ENCODE measurements around the gene WDR72. TPM values are rescaled to one million over a fixed set of nuclear protein-coding genes. Genes with fewer than 3 reads are reported as not detected.

The WDR72 gene
- total RNA-seq, 2 experiments from 2014 or later: not detected

GRCh38 chr15:53539878-53540277 is 219.6 kb downstream of the WDR72 start:
- Mint-ChIP-seq H3K4me1 (ENCODE audit: low read depth) (no peaks in the 10 kb centered on the region), H3K9me3 (peaks cover 5% of the 10 kb centered on the region), H3K4me3 (no peak overlapping the region), H3K36me3 (ENCODE audit: low read depth) (no peaks in the 10 kb centered on the region), H3K27me3 (ENCODE audit: low read depth) (no peaks in the 10 kb centered on the region), H3K27ac (no peak overlapping the region)
- CTCF ChIA-PET: no interaction called here
- intact Hi-C loops (cut with micrococcal nuclease): no loop called here
- DNase-seq: no peak

- no peak for DNase-seq
- Mint-ChIP-seq H3K27me3 (ENCODE audit: low read depth) (peaks cover 2% of the 10 kb centered on the region), H3K4me1 (ENCODE audit: low read depth) (no peaks in the 10 kb centered on the region), H3K9me3 (no peaks in the 10 kb centered on the region), H3K27ac (no peak overlapping the region), H3K36me3 (ENCODE audit: low read depth) (no peaks in the 10 kb centered on the region), H3K4me3 (no peak overlapping the region)
- intact Hi-C loops (cut with micrococcal nuclease): no loop called here
- CTCF ChIA-PET: no interaction called here
Observed at GRCh38 chr15:53536479-53537120, 222.9 kb downstream of the WDR72 start.

DNA sequence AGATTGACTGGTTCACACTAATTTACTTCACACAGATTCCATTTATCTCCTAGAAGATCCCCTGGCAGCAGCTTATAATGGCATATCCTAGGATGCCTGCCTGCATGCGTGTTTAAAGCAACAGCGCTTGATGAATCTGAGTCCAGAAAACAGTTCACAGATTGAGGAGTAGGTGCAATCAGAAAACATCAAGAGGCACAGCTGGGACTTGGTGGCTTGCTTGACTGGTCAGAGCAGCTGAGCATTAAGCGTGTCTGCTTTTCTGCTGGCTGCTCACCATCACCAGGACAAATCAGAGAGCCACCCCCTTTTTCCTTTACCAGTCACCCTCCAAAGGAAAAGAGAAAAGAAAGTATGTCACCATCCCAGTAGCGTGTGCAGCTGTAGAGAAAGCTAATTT is 223.6 kb downstream of the WDR72 start:
- Mint-ChIP-seq H3K4me3 (no peak overlapping the region), H3K36me3 (ENCODE audit: low read depth) (no peaks in the 10 kb centered on the region), H3K4me1 (ENCODE audit: low read depth) (no peaks in the 10 kb centered on the region), H3K9me3 (no peaks in the 10 kb centered on the region), H3K27ac (no peak overlapping the region), H3K27me3 (ENCODE audit: low read depth) (peaks cover 2% of the 10 kb centered on the region)
- intact Hi-C loops (cut with micrococcal nuclease): no loop called here
- DNase-seq: no peak
- CTCF ChIA-PET: no interaction called here

- H3K27ac Mint-ChIP-seq: no peak overlapping the region
- no peaks in the 10 kb centered on the region for H3K36me3 Mint-ChIP-seq (ENCODE audit: low read depth)
- peaks cover 2% of the 10 kb centered on the region for H3K27me3 Mint-ChIP-seq (ENCODE audit: low read depth)
- intact Hi-C loops (cut with micrococcal nuclease): no loop called here
- DNase-seq: no peak
- no peaks in the 10 kb centered on the region for H3K4me1 Mint-ChIP-seq (ENCODE audit: low read depth)
- H3K4me3 Mint-ChIP-seq: no peak overlapping the region
- CTCF ChIA-PET: no interaction called here
- H3K9me3 Mint-ChIP-seq: no peaks in the 10 kb centered on the region
Observed at GRCh38 chr15:53534105-53534839, 225.2 kb downstream of the WDR72 start.

GRCh38 chr15:53530761-53531160 is 228.7 kb downstream of the WDR72 start:
- Mint-ChIP-seq H3K27ac (no peak overlapping the region), H3K27me3 (ENCODE audit: low read depth) (peaks cover 2% of the 10 kb centered on the region), H3K4me1 (ENCODE audit: low read depth) (no peaks in the 10 kb centered on the region), H3K9me3 (no peaks in the 10 kb centered on the region), H3K4me3 (no peak overlapping the region), H3K36me3 (ENCODE audit: low read depth) (no peaks in the 10 kb centered on the region)
- DNase-seq: no peak
- intact Hi-C loops (cut with micrococcal nuclease): no loop called here
- CTCF ChIA-PET: interaction anchor here (0.6 to 0.8 kb wide), 2 partner anchors 177 to 458 kb away, joined by 3 read pairs; no protein-coding TSS in a partner anchor

DNA sequence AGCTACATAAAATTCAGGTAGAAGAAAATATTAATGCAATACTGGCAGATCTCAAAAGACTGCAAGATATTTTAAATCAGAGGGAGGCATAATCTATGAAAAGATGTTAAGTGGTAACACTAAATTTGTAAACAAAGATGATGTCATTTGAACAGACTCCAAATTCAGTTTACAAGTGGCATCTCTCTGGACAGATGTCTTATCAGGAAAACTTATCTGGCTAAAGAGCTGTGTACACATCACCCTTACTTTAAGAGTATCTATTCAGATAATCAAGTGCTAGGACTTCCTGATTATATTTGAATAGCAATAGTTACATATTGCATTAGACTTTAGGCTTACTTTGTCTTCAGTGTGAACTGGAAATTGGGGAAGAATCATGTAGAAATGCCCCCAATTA is 231.5 kb downstream of the WDR72 start:
- DNase-seq: no peak
- CTCF ChIA-PET: no interaction called here
- intact Hi-C loops (cut with micrococcal nuclease): no loop called here
- Mint-ChIP-seq H3K4me1 (ENCODE audit: low read depth) (no peaks in the 10 kb centered on the region), H3K36me3 (ENCODE audit: low read depth) (no peaks in the 10 kb centered on the region), H3K27me3 (ENCODE audit: low read depth) (no peaks in the 10 kb centered on the region), H3K9me3 (no peaks in the 10 kb centered on the region), H3K4me3 (no peak overlapping the region), H3K27ac (no peak overlapping the region)

DNA sequence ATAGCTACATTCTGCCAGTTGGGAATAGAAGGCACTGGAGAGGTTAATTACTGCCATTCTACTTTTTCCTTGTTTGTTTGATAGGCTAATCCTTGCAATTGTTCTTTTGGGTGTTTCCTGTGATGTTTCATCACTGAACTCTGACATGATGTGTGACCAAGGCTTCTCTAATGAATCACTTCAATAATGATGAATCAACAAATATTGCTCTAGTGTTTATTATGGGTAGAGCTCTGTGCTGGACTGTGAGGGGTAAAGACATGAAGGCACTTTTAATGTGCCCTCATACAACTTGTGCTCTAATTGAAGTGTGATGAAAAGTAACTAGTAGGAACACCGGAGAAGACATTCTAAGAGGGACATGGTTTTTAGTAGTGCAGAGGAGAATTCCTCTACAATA is 233.6 kb downstream of the WDR72 start:
- Mint-ChIP-seq H3K9me3 (no peaks in the 10 kb centered on the region), H3K36me3 (ENCODE audit: low read depth) (no peaks in the 10 kb centered on the region), H3K27ac (no peak overlapping the region), H3K4me1 (ENCODE audit: low read depth) (no peaks in the 10 kb centered on the region), H3K4me3 (no peak overlapping the region), H3K27me3 (ENCODE audit: low read depth) (no peaks in the 10 kb centered on the region)
- no peak for DNase-seq
- CTCF ChIA-PET: no interaction called here
- intact Hi-C loops (cut with micrococcal nuclease): no loop called here

- H3K4me1 Mint-ChIP-seq (ENCODE audit: low read depth): no peaks in the 10 kb centered on the region
- H3K9me3 Mint-ChIP-seq: no peaks in the 10 kb centered on the region
- no peaks in the 10 kb centered on the region for H3K36me3 Mint-ChIP-seq (ENCODE audit: low read depth)
- intact Hi-C loops (cut with micrococcal nuclease): no loop called here
- no peak overlapping the region for H3K4me3 Mint-ChIP-seq
- H3K27ac Mint-ChIP-seq: no peak overlapping the region
- CTCF ChIA-PET: no interaction called here
- no peaks in the 10 kb centered on the region for H3K27me3 Mint-ChIP-seq (ENCODE audit: low read depth)
- no peak for DNase-seq
Observed at GRCh38 chr15:53522991-53523390, 236.5 kb downstream of the WDR72 start.

DNA sequence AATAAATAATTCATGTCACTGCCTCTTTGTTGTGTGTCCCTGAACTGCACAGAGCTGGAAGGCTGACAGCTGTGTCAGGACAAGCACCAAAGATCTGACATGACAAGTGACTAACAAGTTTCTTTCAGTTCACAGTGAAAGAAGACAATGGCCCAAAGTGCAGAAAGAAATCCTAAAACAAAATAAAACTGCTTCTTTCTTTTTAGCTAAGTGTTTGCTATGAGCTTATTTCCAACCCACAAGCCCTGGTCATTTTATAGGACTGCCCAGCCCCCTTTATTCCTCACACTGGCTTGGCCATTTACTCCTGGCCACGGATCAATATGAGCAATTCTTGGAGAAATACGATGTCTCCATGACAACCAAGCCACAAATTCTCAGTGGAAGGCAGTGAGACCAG is 238.5 kb downstream of the WDR72 start:
- CTCF ChIA-PET: no interaction called here
- H3K27ac Mint-ChIP-seq: no peak overlapping the region

GRCh38 chr15:53513431-53513830 is 246.0 kb downstream of the WDR72 start:
- H3K36me3 Mint-ChIP-seq (ENCODE audit: low read depth): no peaks in the 10 kb centered on the region
- H3K9me3 Mint-ChIP-seq: peaks cover under 1% of the 10 kb centered on the region
- CTCF ChIA-PET: no interaction called here
- no peaks in the 10 kb centered on the region for H3K4me1 Mint-ChIP-seq (ENCODE audit: low read depth)
- H3K27ac Mint-ChIP-seq: no peak overlapping the region
- peaks cover 3% of the 10 kb centered on the region for H3K27me3 Mint-ChIP-seq (ENCODE audit: low read depth)
- DNase-seq: no peak
- intact Hi-C loops (cut with micrococcal nuclease): loop anchor here (10.0 kb wide), 1 partner anchor 729 kb away; no protein-coding TSS in a partner anchor
- H3K4me3 Mint-ChIP-seq: no peak overlapping the region

More for the DNA sequence above, 238.5 kb downstream of the WDR72 start:
- no peak overlapping the region for H3K4me3 Mint-ChIP-seq
- H3K36me3 Mint-ChIP-seq (ENCODE audit: low read depth): no peaks in the 10 kb centered on the region
- DNase-seq: no peak
- H3K4me1 Mint-ChIP-seq (ENCODE audit: low read depth): no peaks in the 10 kb centered on the region
- intact Hi-C loops (cut with micrococcal nuclease): no loop called here
- no peaks in the 10 kb centered on the region for H3K27me3 Mint-ChIP-seq (ENCODE audit: low read depth)
- H3K9me3 Mint-ChIP-seq: no peaks in the 10 kb centered on the region

- H3K4me3 Mint-ChIP-seq: no peak overlapping the region
- no peak overlapping the region for H3K27ac Mint-ChIP-seq
- intact Hi-C loops (cut with micrococcal nuclease): loop anchor here (10.0 kb wide), 1 partner anchor 727 kb away; no protein-coding TSS in a partner anchor
- DNase-seq: no peak
- H3K4me1 Mint-ChIP-seq (ENCODE audit: low read depth): no peaks in the 10 kb centered on the region
- peaks cover 1% of the 10 kb centered on the region for H3K9me3 Mint-ChIP-seq
- H3K36me3 Mint-ChIP-seq (ENCODE audit: low read depth): no peaks in the 10 kb centered on the region
- H3K27me3 Mint-ChIP-seq (ENCODE audit: low read depth): peaks cover 3% of the 10 kb centered on the region
- CTCF ChIA-PET: no interaction called here
Observed at GRCh38 chr15:53512029-53512428, 247.4 kb downstream of the WDR72 start.

GRCh38 chr15:53511175-53511574 is 248.3 kb downstream of the WDR72 start:
- DNase-seq: no peak
- Mint-ChIP-seq H3K27ac (no peak overlapping the region), H3K36me3 (ENCODE audit: low read depth) (no peaks in the 10 kb centered on the region), H3K27me3 (ENCODE audit: low read depth) (peaks cover 3% of the 10 kb centered on the region), H3K9me3 (peaks cover 1% of the 10 kb centered on the region), H3K4me3 (no peak overlapping the region), H3K4me1 (ENCODE audit: low read depth) (no peaks in the 10 kb centered on the region)
- CTCF ChIA-PET: no interaction called here
- intact Hi-C loops (cut with micrococcal nuclease): loop anchor here (10.0 kb wide), 1 partner anchor 726 kb away; no protein-coding TSS in a partner anchor

- CTCF ChIA-PET: no interaction called here
- no peak for DNase-seq
- H3K9me3 Mint-ChIP-seq: peaks cover 7% of the 10 kb centered on the region
- peaks cover 8% of the 10 kb centered on the region for H3K27me3 Mint-ChIP-seq (ENCODE audit: low read depth)
- H3K27ac Mint-ChIP-seq: no peak overlapping the region
- intact Hi-C loops (cut with micrococcal nuclease): no loop called here
- no peak overlapping the region for H3K4me3 Mint-ChIP-seq
- H3K4me1 Mint-ChIP-seq (ENCODE audit: low read depth): no peaks in the 10 kb centered on the region
- no peaks in the 10 kb centered on the region for H3K36me3 Mint-ChIP-seq (ENCODE audit: low read depth)
Observed at GRCh38 chr15:53506370-53506769, 253.1 kb downstream of the WDR72 start.

Measured in activated naive CD4-positive, alpha-beta T cell treated with anti-CD3 and anti-CD28 coated beads for 36 hours (primary cell).